GM12872 (cell line): ENCODE results near the gene CA10.

Experiments used
- CTCF ChIP-seq: IDR thresholded peaks from 3 replicates; pipeline ENCODE4 v1.5.1; 2011; ENCODE audit warnings: low read depth, mild to moderate bottlenecking, low read length, moderate library complexity; ENCODE audit not compliant: insufficient read depth

CA10 gene

GRCh38 chr17:51813784-51814174 lies 344.7 kb downstream of the CA10 start:
- TF ChIP-seq CTCF = no peak

GRCh38 chr17:51813140-51813783 lies 345.3 kb downstream of the CA10 start:
- TF ChIP-seq CTCF = no peak

- no peak for TF ChIP-seq CTCF
These were observed 351.1 kb downstream of the CA10 start for GRCh38 chr17:51807460-51807859.

- no peak for TF ChIP-seq CTCF
These were observed 352.7 kb downstream of the CA10 start for GRCh38 chr17:51805765-51806164.

GRCh38 chr17:51805185-51805584 lies 353.3 kb downstream of the CA10 start:
- no peak for TF ChIP-seq CTCF

GRCh38 chr17:51803161-51803560 lies 355.4 kb downstream of the CA10 start:
- TF ChIP-seq CTCF = no peak

GRCh38 chr17:51802544-51802943 lies 356.0 kb downstream of the CA10 start:
- no peak for TF ChIP-seq CTCF
